HepG2 (cell line): ENCODE measurements around the gene FRAS1. TPM values are rescaled to one million over a fixed set of nuclear protein-coding genes. Genes with fewer than 3 reads are reported as not detected.

Experiments
- ARID4A ChIP-seq: sonication (generic); formaldehyde crosslinking; IDR thresholded peaks from 2 replicates; pipeline ENCODE4 v1.5.0; 2020; ENCODE audit warnings: mild to moderate bottlenecking, missing genetic modification reagents, borderline replicate concordance
- EP300 ChIP-seq, 3 experiments: sonication (generic) in 1 of 3; formaldehyde crosslinking in 1 of 3; IDR thresholded peaks; 2 replicates each; pipeline versions ENCODE4 v1.5.1 to v1.6.1; 2011 to 2020; ENCODE audit warnings: low read depth in 2 of 3, low read length in 2 of 3, borderline replicate concordance in 1 of 3, improper control_type of control experiment in 1 of 3, mild to moderate bottlenecking in 1 of 3, missing genetic modification reagents in 1 of 3, moderate library complexity in 1 of 3
- HDAC1 ChIP-seq: sonication (generic); formaldehyde crosslinking; IDR thresholded peaks from 2 replicates; pipeline ENCODE4 v1.5.1; 2020; ENCODE audit warnings: mild to moderate bottlenecking, missing genetic modification reagents
- HMG20A ChIP-seq: IDR thresholded peaks from 2 replicates; pipeline ENCODE4 v1.6.1; 2016; ENCODE audit warnings: borderline replicate concordance
- HNF4A ChIP-seq: sonication (generic); formaldehyde crosslinking; IDR thresholded peaks from 2 replicates; pipeline ENCODE4 v1.4.0; 2020; ENCODE audit warnings: missing genetic modification reagents
- HNF4G ChIP-seq, 2 experiments: sonication (generic) in 1 of 2; formaldehyde crosslinking in 1 of 2; IDR thresholded peaks; 2 replicates each; pipeline versions ENCODE4 v1.4.0 to v1.6.1; 2011 to 2020; ENCODE audit warnings: borderline replicate concordance in 2 of 2, low read depth in 2 of 2, mild to moderate bottlenecking in 2 of 2, low read length in 1 of 2, missing genetic modification reagents in 1 of 2, moderate library complexity in 1 of 2
- MED1 ChIP-seq: sonication (generic); formaldehyde crosslinking; IDR thresholded peaks from 2 replicates; pipeline ENCODE4 v1.4.0; 2020; ENCODE audit warnings: missing genetic modification reagents
- MED8 ChIP-seq: sonication (generic); formaldehyde crosslinking; IDR thresholded peaks from 2 replicates; pipeline ENCODE4 v1.8.1; 2023; ENCODE audit warnings: mild to moderate bottlenecking, missing genetic modification reagents; ENCODE audit not compliant: insufficient replicate concordance
- NCOR1 ChIP-seq: fragments of 200-600 bp; sonication (generic); IDR thresholded peaks from 2 replicates; pipeline ENCODE4 v1.7.0; 2017; ENCODE audit warnings: antibody characterized with exemption, low read length, borderline replicate concordance
- SPEN ChIP-seq: sonication (generic); formaldehyde crosslinking; IDR thresholded peaks from 2 replicates; pipeline ENCODE4 v1.5.1; 2020; ENCODE audit warnings: low read depth, mild to moderate bottlenecking, missing genetic modification reagents
- TCF7 ChIP-seq: sonication (generic); IDR thresholded peaks from 2 replicates; pipeline ENCODE4 v1.6.1; 2016; ENCODE audit warnings: antibody characterized with exemption, low read depth
- polyA plus RNA-seq, 8 experiments: library from polyadenylated mRNA; depleted of rRNA in 3 of 8; stranded (reverse) in 7 of 8; unstranded in 1 of 8; fragments of >200 nt; fragmentation: Illumina TruSeq in 4 of 8; extraction: Trizol in 4 of 8; gene quantifications; 2 replicates each; pipeline versions ENCODE4 v1.2.1 to v1.2.3, GENCODE V29; 2011 to 2016; ENCODE audit warnings: low read depth in 4 of 8, missing spikeins in 1 of 8, mixed read lengths in 1 of 8; ENCODE audit not compliant: insufficient read depth in 1 of 8
- total RNA-seq, 5 experiments: library from RNA; depleted of rRNA; stranded (reverse); fragments of >200 nt; fragmentation: Illumina TruSeq; extraction: Trizol; gene quantifications; 2 replicates each; pipeline ENCODE4 v1.2.3, GENCODE V29; 2016; ENCODE audit warnings: low read depth in 1 of 5
- TF ChIP-seq, protein P1 (sequence below): sonication (generic); formaldehyde crosslinking; IDR thresholded peaks from 2 replicates; pipeline ENCODE4 v1.5.1; 2020; ENCODE audit warnings: mild to moderate bottlenecking, missing genetic modification reagents, borderline replicate concordance
- TF ChIP-seq, protein P2 (sequence below): sonication (generic); formaldehyde crosslinking; IDR thresholded peaks from 2 replicates; pipeline ENCODE4 v1.8.0; 2022; ENCODE audit warnings: missing genetic modification reagents, low read depth, mild to moderate bottlenecking, borderline replicate concordance
- TF ChIP-seq, protein P3 (sequence below): IDR thresholded peaks from 2 replicates; pipeline ENCODE4 v1.6.1; 2016; ENCODE audit warnings: mild to moderate bottlenecking

FRAS1 gene
- total and polyA plus RNA-seq, 2 of the 13 experiments (the other 11 are each of a cell fraction or from before 2014, with no cell fraction given): 22.5 to 31.6 TPM

DNA sequence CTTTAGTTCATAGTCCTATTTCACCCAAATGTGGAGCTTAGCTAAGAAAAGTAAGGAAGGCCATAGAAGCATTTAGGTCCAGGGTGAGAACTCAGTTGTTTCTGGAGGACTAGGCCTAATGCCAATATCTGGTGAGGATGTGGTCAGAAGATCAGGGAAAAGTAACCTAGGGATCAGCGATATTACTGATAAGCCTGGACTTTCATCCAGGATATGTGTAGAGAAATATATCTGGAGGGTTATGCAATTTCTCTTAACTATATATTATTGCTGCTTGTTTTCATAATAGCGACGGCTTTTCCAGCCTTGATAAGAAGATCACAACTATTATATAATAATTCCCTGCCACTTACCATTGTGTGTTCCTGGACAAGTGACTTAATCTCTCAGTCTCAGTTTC lies 81.1 kb downstream of the FRAS1 start (continued):
- TF ChIP-seq, protein P1, sequence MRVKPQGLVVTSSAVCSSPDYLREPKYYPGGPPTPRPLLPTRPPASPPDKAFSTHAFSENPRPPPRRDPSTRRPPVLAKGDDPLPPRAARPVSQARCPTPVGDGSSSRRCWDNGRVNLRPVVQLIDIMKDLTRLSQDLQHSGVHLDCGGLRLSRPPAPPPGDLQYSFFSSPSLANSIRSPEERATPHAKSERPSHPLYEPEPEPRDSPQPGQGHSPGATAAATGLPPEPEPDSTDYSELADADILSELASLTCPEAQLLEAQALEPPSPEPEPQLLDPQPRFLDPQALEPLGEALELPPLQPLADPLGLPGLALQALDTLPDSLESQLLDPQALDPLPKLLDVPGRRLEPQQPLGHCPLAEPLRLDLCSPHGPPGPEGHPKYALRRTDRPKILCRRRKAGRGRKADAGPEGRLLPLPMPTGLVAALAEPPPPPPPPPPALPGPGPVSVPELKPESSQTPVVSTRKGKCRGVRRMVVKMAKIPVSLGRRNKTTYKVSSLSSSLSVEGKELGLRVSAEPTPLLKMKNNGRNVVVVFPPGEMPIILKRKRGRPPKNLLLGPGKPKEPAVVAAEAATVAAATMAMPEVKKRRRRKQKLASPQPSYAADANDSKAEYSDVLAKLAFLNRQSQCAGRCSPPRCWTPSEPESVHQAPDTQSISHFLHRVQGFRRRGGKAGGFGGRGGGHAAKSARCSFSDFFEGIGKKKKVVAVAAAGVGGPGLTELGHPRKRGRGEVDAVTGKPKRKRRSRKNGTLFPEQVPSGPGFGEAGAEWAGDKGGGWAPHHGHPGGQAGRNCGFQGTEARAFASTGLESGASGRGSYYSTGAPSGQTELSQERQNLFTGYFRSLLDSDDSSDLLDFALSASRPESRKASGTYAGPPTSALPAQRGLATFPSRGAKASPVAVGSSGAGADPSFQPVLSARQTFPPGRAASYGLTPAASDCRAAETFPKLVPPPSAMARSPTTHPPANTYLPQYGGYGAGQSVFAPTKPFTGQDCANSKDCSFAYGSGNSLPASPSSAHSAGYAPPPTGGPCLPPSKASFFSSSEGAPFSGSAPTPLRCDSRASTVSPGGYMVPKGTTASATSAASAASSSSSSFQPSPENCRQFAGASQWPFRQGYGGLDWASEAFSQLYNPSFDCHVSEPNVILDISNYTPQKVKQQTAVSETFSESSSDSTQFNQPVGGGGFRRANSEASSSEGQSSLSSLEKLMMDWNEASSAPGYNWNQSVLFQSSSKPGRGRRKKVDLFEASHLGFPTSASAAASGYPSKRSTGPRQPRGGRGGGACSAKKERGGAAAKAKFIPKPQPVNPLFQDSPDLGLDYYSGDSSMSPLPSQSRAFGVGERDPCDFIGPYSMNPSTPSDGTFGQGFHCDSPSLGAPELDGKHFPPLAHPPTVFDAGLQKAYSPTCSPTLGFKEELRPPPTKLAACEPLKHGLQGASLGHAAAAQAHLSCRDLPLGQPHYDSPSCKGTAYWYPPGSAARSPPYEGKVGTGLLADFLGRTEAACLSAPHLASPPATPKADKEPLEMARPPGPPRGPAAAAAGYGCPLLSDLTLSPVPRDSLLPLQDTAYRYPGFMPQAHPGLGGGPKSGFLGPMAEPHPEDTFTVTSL (CRISPR knock-in tag): peak; percentile 49; the same call in 1 of the 2 replicates
- TF ChIP-seq EP300 (IDR thresholded peaks at IDR 0.05; ENCODE audit: low read depth in 2 of 2, low read length in 2 of 2) (0 out of 4 replicates have a peak, but pooled peaks of 1 of the 2 experiments have one; percentile 17), EP300 (CRISPR knock-in tag; IDR thresholded peaks at IDR 0.05; ENCODE audit: borderline replicate concordance) (no peak; the same call in 1 of the 2 replicates), NCOR1 (0 out of 2 replicates have a peak, but pooled peaks have one; percentile 17), TCF7 (peak; percentile 25; the same call in 1 of the 2 replicates), HMG20A (CRISPR knock-in tag) (peak; percentile 19; the same call in 1 of the 2 replicates), HDAC1 (CRISPR knock-in tag) (0 out of 2 replicates have a peak, but pooled peaks have one; percentile 24), MED1 (CRISPR knock-in tag) (0 out of 2 replicates have a peak, but pooled peaks have one; percentile 49), HNF4A (CRISPR knock-in tag) (peak; percentile 81), ARID4A (no peak), MED8 (CRISPR knock-in tag) (no peak), HNF4G (IDR thresholded peaks at IDR 0.05; ENCODE audit: borderline replicate concordance, low read depth, low read length) (0 out of 2 replicates have a peak, but pooled peaks have one; percentile 17), HNF4G (CRISPR knock-in tag; IDR thresholded peaks at IDR 0.05; ENCODE audit: borderline replicate concordance, low read depth) (no peak), SPEN (CRISPR knock-in tag) (no peak)
- TF ChIP-seq, protein P2, sequence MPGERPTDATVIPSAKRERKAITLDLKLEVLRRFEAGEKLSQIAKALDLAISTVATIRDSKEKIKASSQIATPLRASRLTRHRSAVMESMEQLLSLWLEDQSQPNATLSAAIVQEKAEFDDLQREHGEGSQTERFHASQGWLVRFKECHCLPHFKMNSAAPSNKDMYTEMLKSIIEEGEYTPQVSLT: no peak
- TF ChIP-seq, protein P3, sequence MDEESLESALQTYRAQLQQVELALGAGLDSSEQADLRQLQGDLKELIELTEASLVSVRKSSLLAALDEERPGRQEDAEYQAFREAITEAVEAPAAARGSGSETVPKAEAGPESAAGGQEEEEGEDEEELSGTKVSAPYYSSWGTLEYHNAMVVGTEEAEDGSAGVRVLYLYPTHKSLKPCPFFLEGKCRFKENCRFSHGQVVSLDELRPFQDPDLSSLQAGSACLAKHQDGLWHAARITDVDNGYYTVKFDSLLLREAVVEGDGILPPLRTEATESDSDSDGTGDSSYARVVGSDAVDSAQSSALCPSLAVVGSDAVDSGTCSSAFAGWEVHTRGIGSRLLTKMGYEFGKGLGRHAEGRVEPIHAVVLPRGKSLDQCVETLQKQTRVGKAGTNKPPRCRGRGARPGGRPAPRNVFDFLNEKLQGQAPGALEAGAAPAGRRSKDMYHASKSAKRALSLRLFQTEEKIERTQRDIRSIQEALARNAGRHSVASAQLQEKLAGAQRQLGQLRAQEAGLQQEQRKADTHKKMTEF: 0 out of 2 replicates have a peak, but pooled peaks have one; percentile 11
